ENCODE data around the gene TSPAN9.

The TSPAN9 gene

DNA sequence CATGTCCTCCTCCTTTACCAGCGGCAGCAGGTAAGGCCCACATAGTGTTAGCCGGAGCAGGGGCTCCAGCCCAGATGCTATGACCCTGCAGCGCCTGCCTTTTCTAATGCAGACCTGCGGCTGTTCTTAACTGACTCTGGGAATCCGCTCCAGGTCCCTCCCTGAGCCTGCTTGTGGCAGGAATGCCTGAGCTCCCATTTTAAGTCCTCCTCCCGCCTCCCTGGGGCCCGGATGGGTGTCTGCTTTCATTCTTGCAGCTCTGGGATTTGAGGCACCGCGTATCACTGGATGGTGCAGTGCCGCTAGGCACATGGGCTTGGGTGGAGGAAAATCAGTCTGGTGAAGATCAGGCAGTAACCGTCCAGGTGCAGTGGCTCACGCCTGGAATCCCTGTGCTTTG lies 7.6 kb downstream of the TSPAN9 start:
- Histone ChIP-seq H3K9me3 (ENCODE audit: severe bottlenecking) (no peaks in the 10 kb centered on the region), H3K36me3 (ENCODE audit: low read depth) (no peaks in the 10 kb centered on the region), H3K4me3 (ENCODE audit: severe bottlenecking) (no peak overlapping the region), H3K4me1 (ENCODE audit: insufficient read depth, poor library complexity, severe bottlenecking) (no peaks in the 10 kb centered on the region), H3K27me3 (ENCODE audit: insufficient read depth, poor library complexity, severe bottlenecking) (no peaks in the 10 kb centered on the region), H3K27ac (ENCODE audit: poor library complexity, severe bottlenecking) (no peak overlapping the region)
- DNase-seq (ENCODE audit: low spot score) (no peak), ATAC-seq (ENCODE audit: low read depth) (no peak)
- TF ChIP-seq, protein P1, sequence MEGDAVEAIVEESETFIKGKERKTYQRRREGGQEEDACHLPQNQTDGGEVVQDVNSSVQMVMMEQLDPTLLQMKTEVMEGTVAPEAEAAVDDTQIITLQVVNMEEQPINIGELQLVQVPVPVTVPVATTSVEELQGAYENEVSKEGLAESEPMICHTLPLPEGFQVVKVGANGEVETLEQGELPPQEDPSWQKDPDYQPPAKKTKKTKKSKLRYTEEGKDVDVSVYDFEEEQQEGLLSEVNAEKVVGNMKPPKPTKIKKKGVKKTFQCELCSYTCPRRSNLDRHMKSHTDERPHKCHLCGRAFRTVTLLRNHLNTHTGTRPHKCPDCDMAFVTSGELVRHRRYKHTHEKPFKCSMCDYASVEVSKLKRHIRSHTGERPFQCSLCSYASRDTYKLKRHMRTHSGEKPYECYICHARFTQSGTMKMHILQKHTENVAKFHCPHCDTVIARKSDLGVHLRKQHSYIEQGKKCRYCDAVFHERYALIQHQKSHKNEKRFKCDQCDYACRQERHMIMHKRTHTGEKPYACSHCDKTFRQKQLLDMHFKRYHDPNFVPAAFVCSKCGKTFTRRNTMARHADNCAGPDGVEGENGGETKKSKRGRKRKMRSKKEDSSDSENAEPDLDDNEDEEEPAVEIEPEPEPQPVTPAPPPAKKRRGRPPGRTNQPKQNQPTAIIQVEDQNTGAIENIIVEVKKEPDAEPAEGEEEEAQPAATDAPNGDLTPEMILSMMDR (IDR thresholded peaks at IDR 0.05; ENCODE audit: poor library complexity, severe bottlenecking) = no peak

DNA sequence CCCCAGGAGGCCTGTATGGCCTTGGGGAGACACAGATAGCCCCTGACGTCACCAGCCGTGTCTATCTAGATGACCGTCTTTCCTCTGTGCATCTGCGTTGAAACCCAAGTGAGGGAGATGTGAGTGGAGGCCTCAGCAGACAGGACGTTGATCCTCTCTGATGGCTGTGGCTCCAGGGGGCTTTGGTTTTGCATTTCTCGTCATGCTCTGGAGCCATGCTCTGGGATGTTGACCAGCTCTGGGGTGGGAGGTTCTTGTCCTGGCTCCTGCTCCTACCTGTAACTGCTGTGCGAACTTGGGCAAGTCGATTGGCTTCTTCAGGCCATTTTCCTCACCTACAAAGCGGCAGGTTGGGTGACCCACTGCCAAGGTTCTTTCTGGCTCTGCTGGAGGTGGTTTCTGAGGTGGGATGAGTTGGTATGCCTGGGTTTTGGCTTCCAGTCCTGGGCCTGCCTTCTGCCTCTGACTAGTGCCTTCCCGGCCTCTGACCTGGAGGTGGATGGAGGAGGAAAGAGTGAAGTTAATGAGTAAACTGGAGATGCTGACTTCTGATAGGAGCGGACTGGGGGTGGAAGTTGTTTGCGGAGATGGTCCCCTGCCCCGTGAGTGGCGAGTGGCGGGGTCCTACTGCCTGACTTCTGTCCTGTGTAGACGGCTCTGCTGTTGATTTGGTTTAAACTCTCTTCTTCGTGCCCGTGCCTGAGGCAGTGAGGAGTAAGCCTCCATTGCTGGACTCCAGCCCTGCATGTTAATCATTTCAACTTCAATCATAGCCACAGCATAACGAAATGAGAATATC lies 8.4 kb downstream of the TSPAN9 start:
- DNase-seq (ENCODE audit: low spot score) (no peak), ATAC-seq (ENCODE audit: low read depth) (no peak)
- H3K9me3 ChIP-seq (ENCODE audit: severe bottlenecking) = no peaks in the 10 kb centered on the region
- no peaks in the 10 kb centered on the region for H3K4me1 ChIP-seq (ENCODE audit: insufficient read depth, poor library complexity, severe bottlenecking)
- no peaks in the 10 kb centered on the region for H3K36me3 ChIP-seq (ENCODE audit: low read depth)
- TF ChIP-seq, protein P1 (IDR thresholded peaks at IDR 0.05; ENCODE audit: poor library complexity, severe bottlenecking) = no peak
- no peak overlapping the region for H3K4me3 ChIP-seq (ENCODE audit: severe bottlenecking)
- H3K27ac ChIP-seq (ENCODE audit: poor library complexity, severe bottlenecking) = no peak overlapping the region
- no peaks in the 10 kb centered on the region for H3K27me3 ChIP-seq (ENCODE audit: insufficient read depth, poor library complexity, severe bottlenecking)

DNA sequence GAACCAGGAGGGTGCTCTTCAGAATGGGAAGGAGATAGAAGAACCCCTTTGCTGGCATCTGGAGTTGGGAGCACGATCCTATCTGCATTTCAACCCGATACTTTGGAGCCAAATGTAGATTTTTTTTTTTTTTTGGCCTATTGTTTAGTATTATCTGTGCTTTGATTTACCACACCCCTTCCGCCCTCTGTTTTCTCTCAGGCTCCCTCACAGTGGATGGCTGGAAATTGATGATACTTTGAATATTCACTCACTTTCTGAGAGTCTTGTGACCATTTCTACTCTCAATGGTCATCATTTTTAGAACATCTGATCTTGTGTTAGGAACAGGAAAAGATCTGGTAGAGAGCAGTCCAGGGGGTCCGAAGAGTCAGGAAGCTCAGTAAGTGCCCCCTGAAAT lies 9.0 kb downstream of the TSPAN9 start:
- Histone ChIP-seq H3K4me1 (ENCODE audit: insufficient read depth, poor library complexity, severe bottlenecking) (no peaks in the 10 kb centered on the region), H3K9me3 (ENCODE audit: severe bottlenecking) (no peaks in the 10 kb centered on the region), H3K27ac (ENCODE audit: poor library complexity, severe bottlenecking) (no peak overlapping the region), H3K36me3 (ENCODE audit: low read depth) (no peaks in the 10 kb centered on the region), H3K27me3 (ENCODE audit: insufficient read depth, poor library complexity, severe bottlenecking) (no peaks in the 10 kb centered on the region), H3K4me3 (ENCODE audit: severe bottlenecking) (no peak overlapping the region)
- ATAC-seq (ENCODE audit: low read depth) (no peak), DNase-seq (ENCODE audit: low spot score) (no peak)
- TF ChIP-seq, protein P1 (IDR thresholded peaks at IDR 0.05; ENCODE audit: poor library complexity, severe bottlenecking) = no peak

DNA sequence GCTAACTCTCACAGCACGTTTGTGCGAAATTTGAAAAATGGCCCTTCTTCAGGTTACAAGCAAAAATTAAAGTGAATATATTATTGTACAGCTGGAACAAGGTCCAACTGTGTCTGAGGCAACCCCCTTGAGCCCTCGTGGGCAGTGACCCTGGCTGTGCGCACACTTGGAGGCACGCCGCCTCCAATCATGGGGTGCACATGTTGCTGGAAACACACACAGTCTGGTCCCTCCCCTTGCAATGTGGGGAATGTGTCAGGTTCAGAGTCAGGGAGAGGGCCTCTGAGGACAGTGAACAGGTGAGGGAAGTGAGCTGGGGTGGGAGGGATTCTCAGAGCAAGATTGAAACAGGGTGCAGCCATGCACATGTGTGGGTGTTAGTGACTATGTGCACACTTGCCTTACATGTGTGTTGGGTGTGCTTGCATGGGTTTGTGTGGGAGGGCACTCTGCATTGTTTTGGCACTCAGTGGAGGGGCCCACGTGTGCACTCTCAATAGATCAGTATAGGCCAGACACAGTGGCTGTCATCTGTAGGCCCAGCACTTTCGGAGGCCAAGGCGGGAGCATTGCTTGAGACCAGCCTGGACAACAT lies 9.6 kb downstream of the TSPAN9 start:
- ATAC-seq (ENCODE audit: low read depth) = no peak
- no peak for DNase-seq (ENCODE audit: low spot score)
- TF ChIP-seq, protein P1 (IDR thresholded peaks at IDR 0.05; ENCODE audit: poor library complexity, severe bottlenecking) = no peak
- no peaks in the 10 kb centered on the region for H3K9me3 ChIP-seq (ENCODE audit: severe bottlenecking)
- H3K27me3 ChIP-seq (ENCODE audit: insufficient read depth, poor library complexity, severe bottlenecking) = no peaks in the 10 kb centered on the region
- no peak overlapping the region for H3K27ac ChIP-seq (ENCODE audit: poor library complexity, severe bottlenecking)
- no peaks in the 10 kb centered on the region for H3K36me3 ChIP-seq (ENCODE audit: low read depth)
- H3K4me1 ChIP-seq (ENCODE audit: insufficient read depth, poor library complexity, severe bottlenecking) = no peaks in the 10 kb centered on the region
- no peak overlapping the region for H3K4me3 ChIP-seq (ENCODE audit: severe bottlenecking)
